Cerebellar cortex (tissue), 1 donor: ENCODE data around the gene RAB11FIP3.
"Not testable (repeated sequence)": the region's sequence is repeated elsewhere in the genome, so short reads cannot be mapped to it uniquely, and the experiment has no call there.

Experiments
- DNase-seq: peaks from one replicate; pipeline ENCODE4 v3.0.0-alpha.2; 2015; ENCODE audit warnings: low spot score

The RAB11FIP3 gene

GRCh38 chr16:425082-425718, at the start of gene RAB11FIP3:
RAB11FIP3 (plus strand) TSS chr16:425649; CDS start chr16:426007, 358 bp downstream.
- DNase-seq: peak; percentile 88

- no peak for DNase-seq
Observed at GRCh38 chr16:375927-376816, 49.3 kb upstream of the RAB11FIP3 start.

GRCh38 chr16:376817-377418, 48.5 kb upstream of the RAB11FIP3 start:
- DNase-seq: no peak

- no peak for DNase-seq
Observed at GRCh38 chr16:377419-377951, 48.0 kb upstream of the RAB11FIP3 start.

GRCh38 chr16:378113-378820, 47.2 kb upstream of the RAB11FIP3 start:
- not testable (repeated sequence) for DNase-seq

GRCh38 chr16:378821-379182, 46.6 kb upstream of the RAB11FIP3 start:
- no peak for DNase-seq

- DNase-seq: peak; percentile 88
Observed at GRCh38 chr16:379183-379960, 46.1 kb upstream of the RAB11FIP3 start.

GRCh38 chr16:379961-380761, 45.3 kb upstream of the RAB11FIP3 start:
- no peak for DNase-seq

GRCh38 chr16:380762-381011, 44.8 kb upstream of the RAB11FIP3 start:
- DNase-seq: no peak

GRCh38 chr16:381012-381788, 44.2 kb upstream of the RAB11FIP3 start:
- DNase-seq: no peak

- DNase-seq: no peak
Observed at GRCh38 chr16:381789-382717, 43.4 kb upstream of the RAB11FIP3 start, which contains the start of gene PGAP6. PGAP6 (minus strand) TSS chr16:381978; CDS start chr16:381821, 157 bp downstream.

GRCh38 chr16:383326-384051, 42.0 kb upstream of the RAB11FIP3 start:
- DNase-seq: no peak

- DNase-seq: peak; percentile 64
Observed at GRCh38 chr16:386641-387156, 38.8 kb upstream of the RAB11FIP3 start.

- DNase-seq: peak; percentile 63
Observed at GRCh38 chr16:387761-388666, 37.4 kb upstream of the RAB11FIP3 start.

- no peak for DNase-seq
Observed at GRCh38 chr16:389352-389751, 36.1 kb upstream of the RAB11FIP3 start.

- DNase-seq: peak; percentile 73
Observed at GRCh38 chr16:391885-392335, 33.5 kb upstream of the RAB11FIP3 start.
